Measurements from ENCODE around the gene RNF213.

DNA sequence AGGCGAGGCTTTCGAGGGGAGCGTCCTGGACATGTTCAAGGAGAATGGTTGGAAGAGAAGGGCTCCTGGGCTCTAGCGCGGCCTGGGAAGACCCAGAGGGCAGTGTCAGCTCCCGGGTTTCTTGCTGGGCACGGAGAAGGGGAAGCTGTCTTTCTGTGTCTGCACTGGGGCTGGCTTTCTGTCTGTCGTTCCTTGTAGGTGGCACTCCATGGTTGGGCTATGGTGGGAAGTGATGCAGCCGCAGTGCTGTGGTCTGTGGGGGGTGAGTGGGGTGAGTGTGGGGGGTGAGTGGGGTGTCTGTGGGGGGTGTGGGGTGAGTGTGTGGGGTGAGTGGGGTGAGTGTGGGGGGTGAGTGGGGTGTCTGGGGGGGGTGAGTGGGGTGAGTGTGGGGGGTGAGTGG, 13.7 kb downstream of the RNF213 start:
- TF ChIP-seq, protein P1, sequence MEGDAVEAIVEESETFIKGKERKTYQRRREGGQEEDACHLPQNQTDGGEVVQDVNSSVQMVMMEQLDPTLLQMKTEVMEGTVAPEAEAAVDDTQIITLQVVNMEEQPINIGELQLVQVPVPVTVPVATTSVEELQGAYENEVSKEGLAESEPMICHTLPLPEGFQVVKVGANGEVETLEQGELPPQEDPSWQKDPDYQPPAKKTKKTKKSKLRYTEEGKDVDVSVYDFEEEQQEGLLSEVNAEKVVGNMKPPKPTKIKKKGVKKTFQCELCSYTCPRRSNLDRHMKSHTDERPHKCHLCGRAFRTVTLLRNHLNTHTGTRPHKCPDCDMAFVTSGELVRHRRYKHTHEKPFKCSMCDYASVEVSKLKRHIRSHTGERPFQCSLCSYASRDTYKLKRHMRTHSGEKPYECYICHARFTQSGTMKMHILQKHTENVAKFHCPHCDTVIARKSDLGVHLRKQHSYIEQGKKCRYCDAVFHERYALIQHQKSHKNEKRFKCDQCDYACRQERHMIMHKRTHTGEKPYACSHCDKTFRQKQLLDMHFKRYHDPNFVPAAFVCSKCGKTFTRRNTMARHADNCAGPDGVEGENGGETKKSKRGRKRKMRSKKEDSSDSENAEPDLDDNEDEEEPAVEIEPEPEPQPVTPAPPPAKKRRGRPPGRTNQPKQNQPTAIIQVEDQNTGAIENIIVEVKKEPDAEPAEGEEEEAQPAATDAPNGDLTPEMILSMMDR (IDR thresholded peaks at IDR 0.05): no peak
- TF ChIP-seq POLR2A (IDR thresholded peaks at IDR 0.05) (no peak), EP300 (IDR thresholded peaks at IDR 0.05) (no peak)
